ENCODE results near the gene TSPAN12.

The TSPAN12 gene

DNA sequence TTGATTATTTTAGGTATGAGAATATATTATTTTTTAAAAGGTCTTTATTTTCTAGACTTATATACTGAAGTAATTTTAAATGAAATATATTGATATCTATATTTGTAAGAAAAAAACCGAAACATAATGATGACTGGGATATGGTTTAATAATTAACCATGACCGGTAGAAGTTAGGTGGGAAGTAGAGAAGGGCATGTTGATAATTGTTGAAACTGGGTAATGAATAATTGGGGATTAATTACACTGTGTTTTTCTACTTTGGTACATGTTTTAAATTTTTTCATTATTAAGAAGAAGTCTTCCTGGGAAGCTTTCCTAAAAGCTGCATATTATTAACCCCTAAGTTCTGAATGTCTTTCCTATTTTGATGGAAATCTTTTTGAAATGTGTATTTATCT is 16.3 kb downstream of the TSPAN12 start:
- DNase-seq = no peak

DNA sequence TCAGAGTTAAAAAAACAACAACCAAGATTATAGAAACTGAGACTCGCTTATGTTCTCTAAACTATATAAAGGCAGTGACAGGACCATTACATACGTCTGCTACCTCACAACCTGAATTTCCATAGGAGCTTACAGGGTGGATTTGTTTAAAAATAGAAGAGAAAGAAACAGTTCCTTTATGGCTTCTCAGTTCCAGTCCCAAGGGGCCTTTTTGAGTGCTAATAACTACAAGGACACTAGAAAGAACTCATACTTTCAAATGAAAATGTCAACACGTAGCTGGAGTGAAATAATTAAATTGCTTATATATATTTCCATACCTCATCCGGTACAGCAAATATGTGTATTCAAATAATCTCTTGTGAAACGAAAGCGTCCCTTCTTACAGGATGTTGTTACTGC is 19.7 kb downstream of the TSPAN12 start:
- DNase-seq = no peak

DNA sequence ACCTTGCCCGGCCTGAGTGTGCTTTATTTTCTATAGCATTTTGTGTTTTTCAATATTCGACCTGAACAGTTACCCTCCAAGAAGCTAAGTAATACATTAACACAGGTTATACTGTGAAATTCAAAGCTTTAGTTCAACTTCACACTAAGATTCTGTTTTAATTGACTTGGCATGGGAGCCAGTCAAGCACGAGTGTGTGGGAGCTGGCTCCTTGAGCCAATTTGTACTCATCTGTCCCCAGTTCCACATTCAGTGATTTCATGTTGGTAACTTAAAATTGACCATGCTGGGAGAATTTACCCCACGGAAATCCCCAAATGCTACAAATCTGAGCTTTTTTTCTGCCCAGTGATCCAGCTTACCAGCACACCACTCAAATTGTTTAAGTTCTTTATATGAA is 20.3 kb downstream of the TSPAN12 start:
- no peak for DNase-seq

DNA sequence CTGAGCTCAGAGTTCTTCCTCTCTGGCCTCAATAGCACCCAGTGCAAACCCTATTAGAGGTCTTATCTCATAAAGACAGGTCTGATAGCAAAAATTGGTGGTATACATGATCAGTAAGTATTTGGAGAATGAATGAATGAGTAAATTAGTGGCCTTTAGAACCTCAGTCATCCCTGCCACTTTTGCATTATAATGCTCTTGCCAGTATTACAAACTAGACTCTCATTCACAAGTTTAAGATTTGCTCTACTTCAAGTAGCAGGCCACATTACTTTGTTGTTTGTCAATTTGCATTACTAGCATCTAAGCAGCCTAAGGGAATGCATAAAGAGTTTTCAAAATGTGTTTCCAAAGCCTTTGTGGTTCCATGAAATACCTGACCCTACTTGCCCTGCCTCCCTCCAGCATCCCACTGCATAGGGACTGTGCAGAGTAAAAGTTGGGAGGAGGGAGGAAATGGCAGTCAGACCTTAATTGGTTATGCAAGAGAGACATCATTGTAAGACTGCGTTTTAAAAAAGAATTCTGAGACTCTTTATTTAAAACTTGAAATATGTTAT is 21.3 kb downstream of the TSPAN12 start:
- no peak for DNase-seq

DNA sequence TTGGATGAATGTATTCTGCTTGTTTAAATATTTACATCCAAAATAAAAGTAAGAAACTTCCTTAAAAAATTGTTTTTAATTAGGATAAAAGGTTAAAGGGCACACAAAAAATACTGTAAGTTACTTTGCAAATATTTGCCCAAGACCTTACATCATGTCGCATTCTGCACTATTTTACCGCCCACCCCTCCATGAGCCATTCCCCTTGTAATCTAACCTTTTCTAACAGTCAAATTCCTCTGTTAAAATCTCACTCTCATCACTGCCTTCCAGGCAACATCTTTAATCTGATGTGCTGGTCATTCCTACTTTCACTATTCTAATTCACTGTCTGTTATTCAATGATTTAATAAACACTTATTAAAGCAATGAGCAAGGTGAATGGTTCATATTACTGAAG is 23.2 kb downstream of the TSPAN12 start:
- no peak for DNase-seq

DNA sequence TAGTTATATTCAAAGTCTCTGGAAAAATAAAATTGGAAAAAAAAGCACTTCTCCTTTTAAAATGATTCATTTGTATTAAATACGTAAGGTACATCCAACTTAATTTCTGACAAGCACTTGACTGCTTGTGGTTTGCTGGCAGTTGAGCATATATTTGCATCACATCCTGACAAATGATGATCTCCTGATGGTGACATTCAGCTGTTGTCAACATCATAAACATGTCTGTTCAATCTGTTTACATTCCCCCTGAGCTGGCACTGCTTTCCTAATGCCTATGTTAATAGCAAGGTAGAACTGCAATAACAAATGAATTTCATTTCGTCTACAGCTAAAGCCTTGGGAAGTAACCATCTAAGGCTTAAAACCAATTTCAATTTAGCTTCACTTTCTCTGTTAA is 24.4 kb downstream of the TSPAN12 start:
- no peak for DNase-seq

DNA sequence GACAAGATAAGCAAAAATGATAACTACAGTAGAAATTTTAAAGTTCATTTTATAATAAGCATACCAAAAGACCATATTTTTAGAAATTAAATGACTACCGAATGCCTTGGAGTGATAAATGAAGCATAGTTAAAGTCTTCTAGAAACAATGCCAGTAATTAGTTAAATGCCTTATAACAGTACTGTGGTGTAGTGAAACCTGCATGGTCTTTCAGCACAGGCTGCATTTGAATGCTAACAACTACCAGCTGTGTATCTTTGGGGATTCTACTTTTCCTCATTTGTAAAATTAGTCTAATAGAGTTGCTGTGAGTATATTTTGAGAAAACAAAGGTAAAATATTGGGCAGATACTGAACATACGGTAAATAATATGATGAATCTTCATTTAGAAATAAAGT is 25.1 kb downstream of the TSPAN12 start:
- DNase-seq = no peak

DNA sequence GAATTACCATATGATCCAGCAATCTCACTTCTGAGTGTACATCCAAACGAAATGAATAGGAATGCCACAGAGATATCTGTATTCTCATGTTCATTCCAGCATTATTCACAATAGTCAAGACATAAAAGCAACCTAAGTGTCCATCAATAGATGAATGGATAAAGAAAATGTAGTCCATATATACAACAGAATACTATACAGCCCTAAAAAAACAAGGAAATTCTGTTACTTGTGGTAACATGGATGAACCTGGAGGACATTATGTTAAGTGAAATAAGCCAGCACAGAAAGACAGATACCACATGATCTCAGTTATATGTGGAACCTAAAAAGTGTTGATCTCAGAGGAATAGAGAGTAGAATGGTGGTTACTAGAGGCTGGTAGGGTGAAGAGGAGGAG is 26.7 kb downstream of the TSPAN12 start:
- DNase-seq = no peak

DNA sequence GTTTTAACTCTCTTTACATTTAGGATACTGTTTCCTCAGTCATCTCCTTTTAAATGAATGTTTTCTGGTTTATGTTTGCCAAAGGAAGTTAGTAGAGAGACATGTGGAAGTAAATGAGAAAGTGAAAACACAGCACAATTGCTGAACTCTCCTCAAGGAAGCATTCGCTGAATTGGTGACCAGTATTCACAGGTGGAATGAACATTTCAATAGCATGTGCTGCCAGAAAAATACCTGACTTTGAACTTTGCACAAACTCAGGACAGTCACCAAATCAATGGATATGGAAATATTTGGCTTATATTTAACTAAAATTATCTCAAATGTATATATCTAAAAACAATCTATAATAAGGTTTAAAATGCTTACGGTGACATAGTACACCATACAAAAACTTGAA is 28.5 kb downstream of the TSPAN12 start:
- DNase-seq = no peak

DNA sequence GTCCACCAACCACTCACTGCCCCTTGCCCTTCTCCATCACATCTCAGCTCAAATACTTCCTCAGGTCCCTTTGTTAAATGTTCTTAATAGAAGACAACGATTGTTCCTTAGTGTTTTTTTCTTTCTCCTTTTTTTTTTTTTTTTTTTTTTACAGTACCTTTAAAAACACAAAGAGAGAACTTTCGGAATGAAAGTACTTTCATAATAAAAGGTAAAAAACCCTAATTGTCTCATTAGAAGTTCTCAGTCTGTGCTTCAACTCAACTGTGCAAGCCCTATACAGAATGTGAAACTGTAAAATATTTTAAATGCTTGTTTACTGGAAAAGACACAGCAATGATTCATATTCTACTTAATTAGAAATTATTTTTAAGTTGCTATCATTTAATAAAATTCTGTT is 29.4 kb downstream of the TSPAN12 start:
- no peak for DNase-seq

DNA sequence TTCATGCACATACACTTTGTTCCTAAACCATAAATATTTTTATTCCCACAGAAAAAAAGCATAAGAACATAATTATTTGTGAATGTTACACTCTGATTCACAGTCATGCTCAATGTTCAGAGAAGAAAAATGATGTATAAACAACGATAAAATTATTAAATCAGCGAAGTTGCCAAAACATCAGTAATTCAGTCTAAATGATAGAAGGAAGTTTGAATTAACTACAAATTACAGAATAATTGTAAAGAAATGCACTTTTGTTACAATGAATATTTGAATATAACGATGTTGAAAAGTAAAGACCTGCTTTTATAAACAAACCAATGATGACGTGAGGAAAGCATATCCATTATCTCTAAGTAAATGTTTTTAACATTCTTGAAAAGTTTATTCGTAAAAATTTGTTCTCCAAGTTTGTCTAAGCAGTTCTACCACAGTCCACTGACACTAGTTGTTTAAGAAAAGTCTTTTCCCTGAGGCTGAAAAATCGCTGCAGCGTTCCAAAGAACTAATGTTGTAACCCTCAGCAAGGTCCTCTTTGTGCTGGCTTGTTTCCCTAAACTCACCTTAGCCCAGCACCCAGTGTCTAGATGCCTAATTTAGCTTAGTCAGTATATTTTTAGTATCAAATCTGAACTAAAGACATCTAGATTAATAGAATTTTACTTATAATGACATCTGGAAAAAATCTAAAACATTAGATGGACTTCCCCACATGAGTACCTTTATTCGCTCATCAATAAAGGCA is 30.4 kb downstream of the TSPAN12 start:
- DNase-seq = no peak

DNA sequence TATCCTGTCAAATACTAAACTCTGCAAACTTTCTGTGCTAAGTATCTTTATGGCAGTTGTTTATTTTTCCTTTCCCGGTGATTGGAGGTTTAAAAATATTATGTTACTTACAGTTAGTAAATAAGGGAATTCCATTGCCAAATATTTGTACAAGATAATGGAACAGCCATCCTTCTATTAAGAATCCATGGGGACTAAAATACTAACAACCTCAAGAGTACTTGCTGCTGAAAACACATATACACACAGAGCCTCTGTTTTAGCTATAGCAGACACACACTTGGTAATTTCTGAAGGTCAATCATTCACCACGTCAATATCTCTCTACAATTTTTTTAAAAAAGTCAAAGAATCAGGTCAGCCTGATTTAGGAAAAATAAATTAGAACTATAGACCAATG is 32.4 kb downstream of the TSPAN12 start:
- DNase-seq = no peak

DNA sequence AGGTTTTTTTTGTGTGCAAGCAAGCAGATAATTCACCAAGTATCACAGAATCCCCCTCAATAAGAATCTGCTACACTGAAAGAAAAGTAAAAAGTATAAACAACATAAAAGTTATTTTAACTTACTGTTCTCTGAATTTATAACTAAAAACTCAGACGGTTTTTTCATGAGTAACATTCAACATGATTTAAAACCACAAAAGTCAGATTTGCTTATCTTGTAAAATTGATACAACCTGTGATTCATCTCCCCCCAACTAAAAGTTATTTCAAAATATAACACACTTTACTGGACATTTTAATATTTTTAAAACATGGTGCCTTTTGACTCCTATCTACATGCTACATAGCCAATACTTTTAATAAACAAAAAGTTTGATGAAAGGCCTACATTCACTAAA is 32.8 kb downstream of the TSPAN12 start:
- no peak for DNase-seq

DNA sequence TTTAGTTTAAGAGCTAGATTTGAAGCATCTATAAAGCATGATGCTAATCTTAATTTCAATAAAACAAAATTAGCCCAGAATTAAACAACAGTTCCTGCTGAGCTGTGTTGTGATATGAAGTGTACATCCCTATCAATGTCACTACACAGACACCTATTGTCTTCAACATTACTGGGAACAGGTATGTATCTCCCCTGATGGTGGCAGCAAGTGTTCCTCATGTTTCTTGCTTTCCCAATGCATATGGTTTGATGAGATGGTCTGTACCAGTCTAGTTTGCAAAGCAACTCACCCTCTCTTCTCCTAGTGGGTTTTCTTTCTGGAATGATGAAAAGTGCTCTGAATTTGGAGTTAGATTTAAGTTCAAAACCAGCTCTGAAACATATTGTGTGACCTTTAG is 38.1 kb downstream of the TSPAN12 start:
- DNase-seq = no peak

DNA sequence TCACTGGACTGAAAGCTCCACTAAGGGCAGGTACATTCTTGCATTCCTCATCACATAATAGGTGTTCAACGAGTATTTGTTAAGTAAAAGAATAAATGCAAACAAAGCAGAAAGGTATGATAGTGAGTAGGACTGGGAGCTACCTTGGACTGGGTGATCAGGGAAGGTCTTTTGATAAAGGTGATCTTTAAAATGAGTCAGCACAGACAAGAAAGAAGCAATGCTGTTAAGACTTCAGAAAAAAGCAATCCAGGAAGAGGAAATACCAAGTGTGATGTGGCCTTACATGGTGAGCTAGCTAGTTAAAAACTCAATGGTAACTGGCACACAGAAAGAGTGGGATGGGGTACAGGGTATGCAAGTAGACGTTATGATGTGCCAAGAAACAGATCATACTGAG is 40.1 kb downstream of the TSPAN12 start:
- no peak for DNase-seq

DNA sequence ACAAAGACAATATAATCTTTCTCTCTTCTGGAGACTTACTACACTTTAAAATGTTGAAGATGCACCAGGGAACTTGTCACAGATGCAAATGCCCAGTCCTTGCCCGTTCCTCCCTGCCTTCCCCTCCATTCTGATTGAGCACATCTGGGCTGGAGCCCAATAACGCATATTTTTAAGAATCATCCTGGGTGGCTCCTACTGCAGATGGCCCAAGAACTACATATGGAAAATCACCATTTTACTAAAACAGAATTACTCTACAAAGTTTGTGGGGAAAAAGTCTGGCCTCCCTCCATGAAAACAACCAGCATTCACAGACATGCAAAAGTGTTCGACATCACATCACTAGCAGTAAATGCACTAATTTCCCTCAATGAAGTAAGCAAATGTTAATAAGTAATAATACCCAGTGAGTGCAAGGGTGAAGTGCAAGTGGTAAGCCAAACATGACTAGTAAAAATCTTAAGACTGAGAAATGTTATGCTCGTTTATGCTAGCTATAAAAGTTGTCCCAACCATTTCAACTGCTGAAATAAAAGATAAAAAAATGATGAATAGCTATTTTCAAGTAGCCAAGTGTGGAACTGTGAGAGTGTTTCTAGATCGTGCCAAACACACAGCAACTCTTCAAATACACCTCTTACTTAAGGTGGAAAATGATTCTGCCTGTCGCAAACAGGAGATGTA is 43.5 kb downstream of the TSPAN12 start:
- DNase-seq = no peak

DNA sequence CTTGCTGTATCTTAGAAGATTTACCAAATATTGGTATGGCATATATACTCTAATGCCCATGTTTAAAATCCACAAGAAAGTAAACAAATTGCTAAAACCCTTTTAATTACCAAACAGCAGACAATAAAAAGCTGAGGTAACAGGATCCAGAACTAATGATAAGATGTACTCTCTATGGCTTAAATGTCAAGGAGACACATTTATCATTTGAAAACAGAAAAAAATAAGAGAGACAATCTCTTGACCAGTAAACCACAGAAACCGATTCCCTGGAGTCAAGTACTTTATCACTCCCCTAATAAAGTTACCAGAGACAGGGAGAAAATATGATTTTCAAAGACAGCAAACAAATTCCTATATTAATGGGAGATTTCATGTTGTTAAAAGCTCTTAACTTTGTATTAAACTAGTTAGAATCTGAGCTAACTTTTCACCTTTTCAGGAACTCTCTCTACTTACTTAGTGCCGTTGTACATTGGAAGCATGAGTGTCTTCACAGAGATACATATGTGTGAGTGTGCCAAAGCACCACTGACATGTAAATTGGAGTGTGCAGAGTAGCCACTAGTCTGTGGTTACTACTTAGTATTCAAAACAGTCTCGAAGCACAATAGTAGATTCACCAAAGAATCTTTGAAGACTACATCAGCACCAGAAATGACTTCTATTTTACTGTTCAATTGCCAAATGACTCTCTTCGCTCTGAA is 44.2 kb downstream of the TSPAN12 start:
- DNase-seq = no peak

DNA sequence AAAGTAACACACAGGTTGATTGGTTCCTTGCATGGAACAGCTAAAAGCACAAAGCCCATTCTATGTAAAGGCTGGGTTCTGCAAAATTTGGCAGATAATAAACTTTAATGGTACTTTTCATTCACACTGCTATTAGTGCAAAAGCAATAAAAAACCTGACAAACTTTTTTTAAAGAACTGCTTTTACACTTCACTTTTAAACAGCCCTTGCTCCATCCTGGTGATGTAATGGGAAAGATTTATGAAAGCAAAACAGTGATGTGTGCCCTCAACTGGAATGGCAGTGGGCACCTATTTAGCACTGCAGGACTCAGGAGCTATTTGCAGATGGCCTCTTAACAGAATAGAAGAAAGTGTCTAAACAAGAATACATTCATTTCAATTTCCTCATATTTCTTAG is 44.9 kb downstream of the TSPAN12 start:
- DNase-seq = no peak

DNA sequence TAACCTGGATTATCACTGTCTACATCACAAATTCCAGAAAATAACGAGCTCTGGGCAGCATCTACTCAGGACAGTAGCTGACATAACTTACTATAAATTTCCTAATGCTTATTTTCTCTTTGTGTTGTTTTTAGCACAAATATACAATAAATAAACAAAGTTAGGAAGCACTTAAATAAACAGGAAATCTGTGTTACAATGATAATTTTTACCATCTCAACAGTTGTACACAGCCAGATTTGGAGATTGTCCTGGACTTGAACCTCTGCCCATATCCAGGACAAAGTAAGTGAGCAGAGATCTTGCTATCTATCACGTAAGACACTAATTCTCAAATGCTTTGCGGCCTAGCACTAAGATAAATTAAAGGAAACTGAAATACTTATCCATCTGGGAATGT is 48.7 kb downstream of the TSPAN12 start:
- DNase-seq = no peak

DNA sequence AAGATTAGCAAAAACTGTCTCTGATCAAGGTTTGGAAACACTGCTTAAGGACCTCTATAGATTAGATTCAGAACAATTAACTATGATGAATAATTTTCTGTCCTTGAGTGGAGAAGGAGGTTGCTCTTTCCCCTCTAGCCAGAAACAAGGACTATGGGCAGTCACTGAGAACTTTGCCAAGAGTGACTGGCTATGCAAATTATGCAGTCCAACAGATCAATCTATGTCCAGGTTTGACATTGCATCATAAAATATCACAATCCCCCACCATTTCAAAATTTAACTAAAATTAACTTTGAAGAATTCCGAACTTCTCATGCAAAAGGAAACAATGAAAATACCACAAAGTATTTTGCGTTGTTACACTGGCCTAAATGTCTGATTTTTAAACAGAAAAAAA is 50.6 kb downstream of the TSPAN12 start:
- DNase-seq = no peak

DNA sequence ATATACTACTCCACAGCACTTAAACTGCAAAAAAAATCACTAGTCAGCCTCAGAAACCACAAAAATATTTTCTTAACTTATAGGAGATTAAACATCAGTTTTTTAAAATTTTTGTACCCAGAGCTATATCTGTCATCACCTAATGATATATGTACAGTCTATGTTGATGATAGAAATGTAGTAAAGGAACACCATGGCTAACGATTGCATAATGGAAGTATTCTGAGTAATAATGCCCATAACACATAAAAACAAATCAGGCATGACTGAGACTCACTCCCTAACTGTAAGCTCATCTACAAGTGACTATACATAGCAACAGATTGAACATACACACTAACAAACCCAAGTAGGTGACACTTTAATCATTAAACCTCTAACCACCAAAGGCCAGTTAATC is 51.3 kb downstream of the TSPAN12 start:
- no peak for DNase-seq

DNA sequence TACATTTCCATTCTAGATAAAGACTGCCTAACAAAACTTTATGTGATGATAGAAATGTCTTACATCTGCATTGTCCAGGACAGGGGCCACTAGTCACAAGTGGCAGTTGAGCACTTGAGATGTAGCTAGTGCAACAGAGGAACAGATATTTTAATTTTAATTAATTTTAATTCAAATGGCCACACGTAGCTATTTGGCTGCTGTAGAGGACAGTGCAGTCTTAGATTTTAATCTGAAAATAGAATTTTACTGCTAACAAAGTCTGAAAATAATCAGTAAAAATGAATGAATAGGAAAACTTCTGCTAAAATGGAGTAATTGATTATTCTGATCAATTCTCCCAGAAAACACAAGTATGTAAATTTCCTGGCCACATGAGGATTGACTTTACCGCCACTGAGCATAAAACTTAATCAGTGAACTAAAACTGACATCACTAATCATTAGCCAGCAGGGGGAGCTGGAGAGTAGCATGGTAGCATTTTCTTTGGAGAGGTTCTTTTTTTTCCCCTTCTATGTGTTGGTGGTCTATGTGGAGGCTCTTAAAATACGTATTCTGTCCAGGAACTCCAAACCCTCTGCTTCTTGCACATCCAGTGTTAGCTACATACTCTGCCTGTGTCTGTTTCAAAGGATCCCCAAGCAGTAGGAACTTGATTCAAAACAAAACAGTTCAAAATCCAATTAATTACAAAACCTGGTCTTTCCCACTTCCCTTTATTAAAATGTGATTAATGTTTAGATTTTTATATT is 52.1 kb downstream of the TSPAN12 start:
- peak; percentile 28 for DNase-seq

DNA sequence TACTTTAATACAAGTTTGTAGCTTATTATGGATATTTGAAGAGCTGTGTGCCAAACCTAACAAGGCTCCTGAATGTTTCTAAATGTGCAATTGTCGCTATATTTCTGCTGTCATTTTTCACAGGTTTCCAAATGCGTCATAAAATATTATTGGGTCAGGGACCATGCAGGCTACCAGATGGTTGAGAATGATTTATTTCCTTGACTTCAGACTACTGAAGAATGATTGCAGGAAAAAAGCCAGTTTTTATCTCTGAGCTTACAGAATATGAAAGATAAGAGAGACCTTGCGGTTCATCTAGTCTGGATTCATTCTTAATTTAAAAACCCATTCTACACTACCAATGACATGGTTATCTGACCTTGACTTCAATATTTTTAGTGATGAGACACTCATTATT is 55.2 kb downstream of the TSPAN12 start:
- no peak for DNase-seq

Measured in MV-4-11 (cell line).